Thyroid gland (tissue), 4 donors: ENCODE measurements around the gene UBR7.
"Not testable (repeated sequence)": the region's sequence is repeated elsewhere in the genome, so short reads cannot be mapped to it uniquely, and the experiment has no call there.

ENCODE experiments used
- CTCF ChIP-seq, 6 experiments: fragments of 200-600 bp in 3 of 6; fragments of 450-650 bp in 3 of 6; sonication (generic) in 3 of 6; IDR thresholded peaks; one replicate each; pipeline ENCODE4 v1.5.1; 2016 to 2019; ENCODE audit warnings: antibody characterized with exemption in 6 of 6, mild to moderate bottlenecking in 2 of 6, inconsistent platforms in 1 of 6, moderate library complexity in 1 of 6
- POLR2A ChIP-seq, 2 donors: fragments of 450-650 bp; IDR thresholded peaks; one replicate each; pipeline ENCODE4 v1.6.1; 2017; ENCODE audit warnings: antibody characterized with exemption in 2 of 2, mild to moderate bottlenecking in 2 of 2, moderate library complexity in 1 of 2

- TF ChIP-seq POLR2A, CTCF (IDR thresholded peaks at IDR 0.05): not testable (repeated sequence)
Measured at GRCh38 chr14:93165271-93166265, 41.5 kb upstream of the UBR7 start.
